Upper lobe of left lung (tissue), 6 donors: ENCODE data around the gene NME9. TPM values are rescaled to one million over a fixed set of nuclear protein-coding genes. Genes with fewer than 3 reads are reported as not detected.

ENCODE experiments used
- ATAC-seq, 2 donors: fragments of 200-7000 bp; cut with Tn5 transposase; one replicate each; pipeline ENCODE4 v1.9.1; 2022; ENCODE audit warnings: mild to moderate bottlenecking in 2 of 2, moderate library complexity in 2 of 2; ENCODE audit not compliant: low FRiP score in 2 of 2
- DNase-seq, 2 donors: peaks; one replicate each; pipeline ENCODE4 v3.0.0-alpha.2; 2019 to 2020
- H3K27ac ChIP-seq, 4 donors: fragments of 200-600 bp; sonication (generic); one replicate each; pipeline ENCODE4 v1.5.1; 2016 to 2019
- H3K27me3 ChIP-seq, 4 donors: fragments of 200-600 bp; sonication (generic); one replicate each; pipeline ENCODE4 v1.5.1; 2017 to 2019
- H3K36me3 ChIP-seq, 4 donors: fragments of 200-600 bp; sonication (generic); one replicate each; pipeline ENCODE4 v1.5.1; 2016 to 2019
- H3K4me1 ChIP-seq, 4 donors: fragments of 200-600 bp; sonication (generic); one replicate each; pipeline ENCODE4 v1.5.1; 2018 to 2019
- H3K4me3 ChIP-seq, 4 donors: fragments of 200-600 bp; sonication (generic); one replicate each; pipeline ENCODE4 v1.5.1; 2017 to 2019; ENCODE audit warnings: mild to moderate bottlenecking in 2 of 4, moderate library complexity in 1 of 4
- H3K9me3 ChIP-seq, 4 donors: fragments of 200-600 bp; sonication (generic); one replicate each; pipeline ENCODE4 v1.5.1; 2018 to 2019
- EP300 ChIP-seq, 4 donors: sonication (generic); formaldehyde crosslinking; IDR thresholded peaks; one replicate each; pipeline ENCODE4 v1.5.1; 2017; ENCODE audit warnings: antibody characterized with exemption in 4 of 4, control low read depth in 2 of 4
- POLR2A ChIP-seq, 4 donors: fragments of 450-650 bp; IDR thresholded peaks; one replicate each; pipeline ENCODE4 v1.5.1; 2016 to 2017; ENCODE audit warnings: antibody characterized with exemption in 4 of 4, mild to moderate bottlenecking in 2 of 4
- POLR2AphosphoS5 ChIP-seq, 2 donors: sonication (generic); formaldehyde crosslinking; IDR thresholded peaks; one replicate each; pipeline ENCODE4 v1.5.1; 2017; ENCODE audit warnings: antibody characterized with exemption in 2 of 2
- WGBS, 2 donors: methylation state at CpG; one replicate each; pipeline ENCODE4 v1.1.5; 2017 to 2018; 5-methylcytosine and 5-hydroxymethylcytosine counted together
- total RNA-seq, 6 donors: library from RNA; depleted of rRNA in 4 of 6; stranded (reverse); fragments of >200 nt in 4 of 6; gene quantifications; one replicate each; pipeline versions ENCODE4 v1.1.0 to v1.2.1, GENCODE V29; 2016 to 2021
- TF ChIP-seq, protein P1 (sequence below), 6 experiments: fragments of 450-650 bp in 4 of 6; fragments of 200-600 bp in 2 of 6; sonication (generic) in 2 of 6; IDR thresholded peaks; one replicate each; pipeline ENCODE4 v1.5.1; 2016 to 2019; ENCODE audit warnings: antibody characterized with exemption in 6 of 6
- donor health status: DM: no; HTN: no; CAD: no; lungs with moderate emphysema.
- donor health status: DM: no; HTN: yes; CAD: no; lungs with severe emphysema.

NME9 gene
- total RNA-seq, 6 donors from 2014 or later, result 0.46 to 16.5 (median 3.3) TPM

DNA sequence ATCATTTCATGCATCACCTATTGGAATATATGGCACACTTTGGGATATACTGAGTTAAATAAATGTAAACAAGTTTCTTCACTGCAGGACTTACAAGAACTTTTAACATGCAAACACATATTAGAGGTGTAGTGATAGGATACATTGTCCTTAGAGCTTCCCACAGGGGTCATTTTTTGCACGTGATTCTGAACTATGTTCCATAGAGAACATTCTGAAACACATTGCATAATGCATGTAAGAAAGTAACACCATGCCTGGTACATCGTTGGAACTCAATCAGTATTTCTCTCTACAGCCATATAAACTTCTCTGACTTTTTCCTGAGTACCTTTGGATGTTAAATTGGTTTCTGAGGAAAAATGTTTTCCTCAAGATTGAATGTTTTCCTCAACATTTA, 47.0 kb upstream of the NME9 start:
- Histone ChIP-seq H3K36me3 (no peaks in the 10 kb centered on the region), H3K4me1 (peaks cover 5 to 10% (median 7%) of the 10 kb centered on the region in 4 donors), H3K27me3 (no peaks in the 10 kb centered on the region), H3K9me3 (no peaks in the 10 kb centered on the region), H3K4me3 (no peak overlapping the region), H3K27ac (no peak overlapping the region)
- ATAC-seq, result no peak
- WGBS, 2 donors, result 65 to 87% methylated on average over 2 of the region's 2 CpGs
- TF ChIP-seq POLR2AphosphoS5 (IDR thresholded peaks at IDR 0.05) (no peak), EP300 (IDR thresholded peaks at IDR 0.05) (no peak), POLR2A (IDR thresholded peaks at IDR 0.05) (no peak)
- TF ChIP-seq, protein P1, sequence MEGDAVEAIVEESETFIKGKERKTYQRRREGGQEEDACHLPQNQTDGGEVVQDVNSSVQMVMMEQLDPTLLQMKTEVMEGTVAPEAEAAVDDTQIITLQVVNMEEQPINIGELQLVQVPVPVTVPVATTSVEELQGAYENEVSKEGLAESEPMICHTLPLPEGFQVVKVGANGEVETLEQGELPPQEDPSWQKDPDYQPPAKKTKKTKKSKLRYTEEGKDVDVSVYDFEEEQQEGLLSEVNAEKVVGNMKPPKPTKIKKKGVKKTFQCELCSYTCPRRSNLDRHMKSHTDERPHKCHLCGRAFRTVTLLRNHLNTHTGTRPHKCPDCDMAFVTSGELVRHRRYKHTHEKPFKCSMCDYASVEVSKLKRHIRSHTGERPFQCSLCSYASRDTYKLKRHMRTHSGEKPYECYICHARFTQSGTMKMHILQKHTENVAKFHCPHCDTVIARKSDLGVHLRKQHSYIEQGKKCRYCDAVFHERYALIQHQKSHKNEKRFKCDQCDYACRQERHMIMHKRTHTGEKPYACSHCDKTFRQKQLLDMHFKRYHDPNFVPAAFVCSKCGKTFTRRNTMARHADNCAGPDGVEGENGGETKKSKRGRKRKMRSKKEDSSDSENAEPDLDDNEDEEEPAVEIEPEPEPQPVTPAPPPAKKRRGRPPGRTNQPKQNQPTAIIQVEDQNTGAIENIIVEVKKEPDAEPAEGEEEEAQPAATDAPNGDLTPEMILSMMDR (IDR thresholded peaks at IDR 0.05), result no peak
- DNase-seq, result no peak

DNA sequence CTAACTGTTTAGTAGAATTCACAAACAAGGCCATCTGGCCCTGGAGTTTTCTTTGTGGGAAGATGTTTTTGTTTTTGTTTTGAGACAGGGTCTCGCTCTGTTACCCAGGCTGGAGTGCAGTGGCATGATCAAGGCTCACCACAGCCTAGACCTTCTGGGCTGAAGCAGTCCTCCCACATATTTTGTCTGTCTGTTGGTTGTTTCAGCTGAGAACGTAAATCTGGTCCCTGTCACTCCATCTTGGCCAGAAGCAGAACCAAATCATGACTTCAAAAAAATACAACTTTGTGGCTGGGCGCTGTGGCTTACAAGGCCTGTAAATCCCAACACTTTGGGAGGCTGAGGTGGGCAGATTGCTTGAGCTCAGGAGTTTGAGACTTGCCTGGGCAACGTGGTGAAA, 45.8 kb upstream of the NME9 start:
- no peak for DNase-seq
- no peak for ATAC-seq
- TF ChIP-seq POLR2AphosphoS5 (IDR thresholded peaks at IDR 0.05) (no peak), EP300 (IDR thresholded peaks at IDR 0.05) (no peak), POLR2A (IDR thresholded peaks at IDR 0.05) (no peak)
- TF ChIP-seq, protein P1 (IDR thresholded peaks at IDR 0.05), result no peak
- H3K4me1 ChIP-seq, result peaks cover 0 to 2% (median 0%) of the 10 kb centered on the region in 4 donors
- H3K4me3 ChIP-seq, result no peak overlapping the region
- no peak overlapping the region for H3K27ac ChIP-seq
- 74 to 83% methylated on average over 4 of the region's 4 CpGs for WGBS, 2 donors
- no peaks in the 10 kb centered on the region for H3K27me3 ChIP-seq
- no peaks in the 10 kb centered on the region for H3K36me3 ChIP-seq
- H3K9me3 ChIP-seq, result no peaks in the 10 kb centered on the region

DNA sequence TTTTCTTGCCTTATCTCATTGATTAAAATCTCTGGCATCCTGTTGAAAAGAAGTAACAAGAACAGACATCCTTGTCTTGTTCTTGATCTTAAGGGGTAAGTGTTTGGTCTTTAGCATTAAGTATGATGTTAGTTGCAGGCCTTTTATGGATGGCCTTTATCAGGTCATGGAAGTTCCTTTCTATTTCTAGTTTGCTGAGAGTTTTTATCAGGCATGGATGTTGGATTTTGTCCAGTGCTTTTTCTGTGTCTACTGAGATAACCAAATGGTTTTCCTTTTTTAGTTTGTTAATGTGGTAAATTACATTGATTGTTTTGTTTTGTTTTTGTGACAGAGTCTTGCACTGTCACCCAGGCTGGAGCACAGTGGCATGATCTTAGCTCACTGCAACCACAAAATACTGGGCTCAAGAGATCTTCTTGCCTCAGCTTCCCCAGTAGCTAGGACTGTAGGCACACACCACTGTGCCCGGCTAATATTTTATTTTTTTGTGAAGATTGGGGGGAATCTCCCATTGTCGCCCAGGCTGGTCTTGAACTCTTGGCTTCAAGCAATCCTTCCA, 45.0 kb upstream of the NME9 start:
- WGBS, 2 donors, result 46 to 93% methylated on average over 2 of the region's 2 CpGs

DNA sequence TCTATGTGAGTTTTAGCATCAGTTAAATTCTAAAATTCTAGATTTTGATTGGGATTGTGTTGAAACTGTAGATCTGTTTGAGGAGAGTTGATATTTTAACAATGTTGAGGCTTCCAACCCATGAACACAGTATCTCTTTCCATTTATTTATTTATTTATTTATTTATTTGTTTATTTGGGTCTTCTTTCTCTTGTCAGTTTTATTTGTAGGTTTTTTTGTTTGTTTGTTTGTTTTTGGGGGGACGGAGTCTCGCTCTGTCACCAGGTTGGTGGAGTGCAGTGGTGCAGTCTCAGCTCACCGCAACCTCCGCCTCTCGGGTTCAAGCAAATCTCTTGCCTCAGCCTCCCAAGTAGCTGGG, 44.1 kb upstream of the NME9 start:
- Histone ChIP-seq H3K36me3 (no peaks in the 10 kb centered on the region), H3K4me1 (peaks cover 0 to 7% (median 4%) of the 10 kb centered on the region in 4 donors), H3K9me3 (no peaks in the 10 kb centered on the region), H3K27me3 (no peaks in the 10 kb centered on the region), H3K4me3 (no peak overlapping the region), H3K27ac (no peak overlapping the region)
- no peak for TF ChIP-seq POLR2A (IDR thresholded peaks at IDR 0.05)
- TF ChIP-seq POLR2AphosphoS5 (IDR thresholded peaks at IDR 0.05), result no peak
- TF ChIP-seq, protein P1 (IDR thresholded peaks at IDR 0.05), result no peak
- no peak for TF ChIP-seq EP300 (IDR thresholded peaks at IDR 0.05)
- 98 to 100% methylated on average over 5 of the region's 5 CpGs for WGBS, 2 donors
- DNase-seq (no peak), ATAC-seq (no peak)

More for the DNA sequence above, 45.0 kb upstream of the NME9 start:
- H3K27ac ChIP-seq, result no peak overlapping the region
- no peaks in the 10 kb centered on the region for H3K9me3 ChIP-seq
- H3K36me3 ChIP-seq, result no peaks in the 10 kb centered on the region
- ATAC-seq (no peak), DNase-seq (no peak)
- no peak overlapping the region for H3K4me3 ChIP-seq
- peaks cover 0 to 4% (median 1%) of the 10 kb centered on the region in 4 donors for H3K4me1 ChIP-seq
- TF ChIP-seq EP300 (IDR thresholded peaks at IDR 0.05) (no peak), POLR2AphosphoS5 (IDR thresholded peaks at IDR 0.05) (no peak), POLR2A (IDR thresholded peaks at IDR 0.05) (no peak)
- TF ChIP-seq, protein P1 (IDR thresholded peaks at IDR 0.05), result no peak
- no peaks in the 10 kb centered on the region for H3K27me3 ChIP-seq

DNA sequence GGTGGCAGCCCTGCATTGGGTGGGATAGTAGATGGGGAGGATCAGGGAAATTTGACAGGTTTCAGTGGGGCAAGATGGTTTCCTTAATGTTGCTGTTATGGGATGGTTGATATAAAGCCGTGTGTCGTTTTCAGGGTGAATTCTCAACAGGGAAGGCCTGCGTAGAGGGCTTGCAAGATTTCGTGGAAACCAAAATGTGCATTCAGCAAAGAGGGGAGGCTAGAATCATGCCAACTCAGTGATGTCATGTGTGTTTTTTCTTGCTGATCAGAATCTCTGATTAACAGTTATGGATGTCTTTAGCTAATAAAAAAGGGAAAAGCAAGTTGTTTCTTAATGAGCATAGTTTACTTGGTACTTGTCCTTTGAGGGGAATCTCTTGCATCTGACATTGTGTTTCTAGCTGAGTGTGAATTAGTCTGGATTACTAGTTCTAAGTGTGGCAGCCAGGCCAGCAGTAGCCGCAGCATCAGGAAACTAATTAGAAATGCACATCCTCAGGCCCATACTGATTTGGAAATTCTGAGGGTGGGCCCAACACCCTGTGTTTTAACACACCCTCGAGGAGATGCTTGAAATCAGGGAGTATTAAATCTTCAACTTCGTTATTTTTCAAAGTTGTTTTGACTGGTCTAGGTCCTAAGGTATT, 43.6 kb upstream of the NME9 start:
- peaks cover 0 to 7% (median 5%) of the 10 kb centered on the region in 4 donors for H3K4me1 ChIP-seq
- H3K27me3 ChIP-seq, result no peaks in the 10 kb centered on the region
- DNase-seq (no peak), ATAC-seq (no peak)
- H3K9me3 ChIP-seq, result no peaks in the 10 kb centered on the region
- no peaks in the 10 kb centered on the region for H3K36me3 ChIP-seq
- TF ChIP-seq EP300 (IDR thresholded peaks at IDR 0.05) (no peak), POLR2A (IDR thresholded peaks at IDR 0.05) (no peak), POLR2AphosphoS5 (IDR thresholded peaks at IDR 0.05) (no peak)
- TF ChIP-seq, protein P1 (IDR thresholded peaks at IDR 0.05), result no peak
- WGBS, 2 donors, result 89 to 90% methylated on average over 7 of the region's 7 CpGs
- H3K4me3 ChIP-seq, result no peak overlapping the region
- no peak overlapping the region for H3K27ac ChIP-seq
